Panc1 (cell line): ENCODE data around the gene RHOH. TPM values are rescaled to one million over a fixed set of nuclear protein-coding genes. Genes with fewer than 3 reads are reported as not detected.

ENCODE experiments used
- ATAC-seq: fragments of 200-7000 bp; cut with Tn5 transposase; 2 replicates; pipeline ENCODE4 v1.9.1; 2020; ENCODE audit warnings: mild to moderate bottlenecking, moderate library complexity
- BruUV-seq: library from RNA; stranded (reverse); fragments of 400-500 nt; replicated peaks from 2 replicates; lab custom pipeline; 2021; lab: Mats Ljungman, UMichigan
- CTCF ChIA-PET: fragments of 300-600 bp; sonication (Branson Sonifier 250); formaldehyde crosslinking; loops from one replicate; lab custom pipeline; 2022; ENCODE audit warnings: antibody characterized with exemption; lab: Charles Lee
- POLR2A ChIA-PET: fragments of 300-600 bp; sonication (Branson Sonifier 250); formaldehyde crosslinking; loops from one replicate; lab custom pipeline; 2022; ENCODE audit warnings: antibody characterized with exemption; lab: Charles Lee
- DNase-seq: peaks from one replicate; pipeline ENCODE4 v3.0.0-alpha.2; 2010; ENCODE audit warnings: low read depth, low spot score
- H3K27ac ChIP-seq: 2 replicates; pipeline ENCODE4 v1.5.1; 2011; ENCODE audit warnings: mild to moderate bottlenecking, low read length, inconsistent platforms
- H3K27me3 ChIP-seq: fragments of 200-500 bp; sonication (Bioruptor generic); 2 replicates; pipeline ENCODE4 v1.6.0; 2014; ENCODE audit warnings: low read length, inconsistent platforms; ENCODE audit not compliant: control insufficient read depth, insufficient read depth
- H3K36me3 ChIP-seq: fragments of 200-500 bp; sonication (Bioruptor generic); 2 replicates; pipeline ENCODE4 v1.5.1; 2014; ENCODE audit warnings: inconsistent platforms, mild to moderate bottlenecking, low read length, moderate library complexity; ENCODE audit not compliant: control insufficient read depth, insufficient read depth
- H3K4me1 ChIP-seq: 2 replicates; pipeline ENCODE4 v1.5.1; 2011; ENCODE audit warnings: inconsistent platforms, mild to moderate bottlenecking, low read length, moderate library complexity; ENCODE audit not compliant: control insufficient read depth, insufficient read depth
- H3K4me3 ChIP-seq, 2 experiments: 2 replicates each; pipeline ENCODE4 v1.5.1; 2011 to 2012; ENCODE audit warnings: low read depth in 2 of 2, low read length in 2 of 2, mild to moderate bottlenecking in 2 of 2, inconsistent platforms in 1 of 2, moderate library complexity in 1 of 2
- H3K9me3 ChIP-seq: fragments of 200-500 bp; sonication (Bioruptor generic); 2 replicates; pipeline ENCODE4 v1.5.1; 2014; ENCODE audit warnings: low read depth, mild to moderate bottlenecking, inconsistent platforms, low read length, moderate library complexity; ENCODE audit not compliant: control insufficient read depth, insufficient read depth
- POLR2AphosphoS5 ChIP-seq: IDR thresholded peaks from 2 replicates; pipeline ENCODE4 v1.6.1; 2012; ENCODE audit warnings: mild to moderate bottlenecking, low read depth, low read length, moderate library complexity
- REST ChIP-seq, 2 experiments: IDR thresholded peaks; 2 replicates each; pipeline ENCODE4 v1.6.1; 2011 to 2012; ENCODE audit warnings: low read depth in 2 of 2, control low read depth in 1 of 2, low read length in 1 of 2, mild to moderate bottlenecking in 1 of 2, moderate library complexity in 1 of 2; ENCODE audit not compliant: insufficient read depth in 1 of 2
- SIN3A ChIP-seq: IDR thresholded peaks from 2 replicates; pipeline ENCODE4 v1.6.1; 2012; ENCODE audit warnings: low read depth, mild to moderate bottlenecking, low read length, moderate library complexity, borderline replicate concordance; ENCODE audit not compliant: insufficient read depth
- TCF7L2 ChIP-seq: IDR thresholded peaks from 2 replicates; pipeline ENCODE4 v1.6.1; 2011; ENCODE audit warnings: mild to moderate bottlenecking, low read depth, low read length, inconsistent platforms
- in situ Hi-C: cut with HindIII; loops from 2 replicates; pipeline ENCODE4 v1.10.0; 2016; ENCODE audit warnings: low sequenced_read_pairs, low pct_unique_long_range_greater_than_20kb
- intact Hi-C: fragments of 100-400 bp; cut with micrococcal nuclease; formaldehyde crosslinking; loops from one replicate; pipeline ENCODE4 v1.10.0; 2022; ENCODE audit not compliant: unreplicated experiment
- total RNA-seq: library from RNA; stranded (reverse); gene quantifications from one replicate; pipeline ENCODE4 v1.2.1, GENCODE V29; 2021; ENCODE audit not compliant: unreplicated experiment
- TF ChIP-seq, protein P1 (sequence below): fragments of 450-650 bp; IDR thresholded peaks from 2 replicates; pipeline ENCODE4 v1.5.1; 2017; ENCODE audit warnings: mild to moderate bottlenecking

The RHOH gene
- total RNA-seq, 1 experiment from 2014 or later, result 1.2 TPM

- Histone ChIP-seq H3K4me3 (no peak overlapping the region), H3K27me3 (no peaks in the 10 kb centered on the region), H3K27ac (peak overlapping the region; percentile 48; the same call in 1 of the 2 replicates), H3K4me1 (peaks cover 29% of the 10 kb centered on the region), H3K36me3 (no peaks in the 10 kb centered on the region), H3K9me3 (no peaks in the 10 kb centered on the region)
- ATAC-seq, result no peak
- in situ Hi-C loops (no loop called here), intact Hi-C loops (no loop called here)
- no peak for DNase-seq
- TF ChIP-seq, protein P1, sequence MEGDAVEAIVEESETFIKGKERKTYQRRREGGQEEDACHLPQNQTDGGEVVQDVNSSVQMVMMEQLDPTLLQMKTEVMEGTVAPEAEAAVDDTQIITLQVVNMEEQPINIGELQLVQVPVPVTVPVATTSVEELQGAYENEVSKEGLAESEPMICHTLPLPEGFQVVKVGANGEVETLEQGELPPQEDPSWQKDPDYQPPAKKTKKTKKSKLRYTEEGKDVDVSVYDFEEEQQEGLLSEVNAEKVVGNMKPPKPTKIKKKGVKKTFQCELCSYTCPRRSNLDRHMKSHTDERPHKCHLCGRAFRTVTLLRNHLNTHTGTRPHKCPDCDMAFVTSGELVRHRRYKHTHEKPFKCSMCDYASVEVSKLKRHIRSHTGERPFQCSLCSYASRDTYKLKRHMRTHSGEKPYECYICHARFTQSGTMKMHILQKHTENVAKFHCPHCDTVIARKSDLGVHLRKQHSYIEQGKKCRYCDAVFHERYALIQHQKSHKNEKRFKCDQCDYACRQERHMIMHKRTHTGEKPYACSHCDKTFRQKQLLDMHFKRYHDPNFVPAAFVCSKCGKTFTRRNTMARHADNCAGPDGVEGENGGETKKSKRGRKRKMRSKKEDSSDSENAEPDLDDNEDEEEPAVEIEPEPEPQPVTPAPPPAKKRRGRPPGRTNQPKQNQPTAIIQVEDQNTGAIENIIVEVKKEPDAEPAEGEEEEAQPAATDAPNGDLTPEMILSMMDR, result no peak
- no peak for TF ChIP-seq REST (IDR thresholded peaks at IDR 0.05; ENCODE audit: insufficient read depth in 1 of 2, low read depth in 2 of 2, low read length in 1 of 2)
- no peak for TF ChIP-seq SIN3A
- TF ChIP-seq POLR2AphosphoS5, result no peak
- TF ChIP-seq TCF7L2, result no peak
- BruUV-seq, result no TSS peak
- ChIA-PET POLR2A (interaction anchor here (0.6 kb wide), 2 partner anchors 42 to 111 kb away, joined by 5 read pairs; no protein-coding TSS in a partner anchor), CTCF (interaction anchor here (0.6 to 0.7 kb wide), 2 partner anchors 123 to 140 kb away, joined by 5 to 7 read pairs; no protein-coding TSS in a partner anchor)
Measured at GRCh38 chr4:40196272-40196671, 559 bp upstream of the RHOH start.

DNA sequence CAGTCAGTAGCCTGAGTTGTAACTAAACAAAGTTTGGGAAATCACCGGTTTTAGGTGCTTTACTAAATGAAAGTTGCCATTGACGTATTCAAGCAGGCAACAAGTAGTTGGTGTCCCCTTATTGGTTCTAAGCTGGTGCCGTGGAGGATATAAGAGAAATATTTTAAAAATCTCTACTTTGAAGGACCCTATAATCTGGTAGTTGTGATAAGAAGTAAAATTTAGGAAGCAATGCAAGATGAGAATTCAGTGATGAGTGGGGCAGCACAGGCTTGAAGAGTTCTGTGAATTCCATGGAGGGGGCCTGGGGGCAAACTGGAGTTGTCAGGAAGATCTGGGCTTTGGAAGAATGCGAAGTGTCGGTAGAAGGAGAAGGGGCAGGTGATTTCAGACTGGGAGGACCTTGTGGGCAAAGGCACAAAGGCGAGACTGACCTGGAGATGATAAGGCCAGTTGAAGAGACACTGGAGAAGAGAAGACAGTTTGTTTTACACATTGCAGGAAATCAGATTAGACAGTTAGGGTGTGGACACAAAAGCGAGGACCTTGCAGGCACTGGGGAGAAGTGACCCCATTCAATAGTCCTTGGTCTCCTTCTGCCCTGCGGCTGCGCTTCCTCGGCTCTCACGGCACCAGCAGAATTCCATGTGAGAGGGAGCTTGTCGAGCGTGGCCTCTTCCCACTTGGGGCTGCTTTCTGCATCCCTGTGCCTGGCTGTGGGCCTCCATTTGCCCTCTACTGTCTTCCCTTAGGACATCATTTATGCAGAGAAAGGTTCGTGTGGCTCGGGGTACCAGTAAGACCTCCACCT lies 1.3 kb downstream of the RHOH start:
- no peaks in the 10 kb centered on the region for H3K27me3 ChIP-seq
- ChIA-PET CTCF (no interaction called here), POLR2A (no interaction called here)
- TF ChIP-seq SIN3A, result no peak
- no peak for TF ChIP-seq TCF7L2
- no peak for TF ChIP-seq REST (IDR thresholded peaks at IDR 0.05; ENCODE audit: insufficient read depth in 1 of 2, low read depth in 2 of 2, low read length in 1 of 2)
- TF ChIP-seq POLR2AphosphoS5, result no peak
- TF ChIP-seq, protein P1, result no peak
- H3K4me1 ChIP-seq, result peaks cover 12% of the 10 kb centered on the region
- no peak overlapping the region for H3K4me3 ChIP-seq
- DNase-seq (no peak), ATAC-seq (no peak)
- in situ Hi-C loops (no loop called here), intact Hi-C loops (no loop called here)
- H3K36me3 ChIP-seq, result no peaks in the 10 kb centered on the region
- H3K27ac ChIP-seq, result 0 out of 2 replicates have a peak overlapping the region, but pooled peaks have one; percentile 48
- H3K9me3 ChIP-seq, result no peaks in the 10 kb centered on the region
- no TSS peak for BruUV-seq
